Fibroblast of villous mesenchyme (primary cell): ENCODE measurements around the gene GRID2IP. TPM values are rescaled to one million over a fixed set of nuclear protein-coding genes. Genes with fewer than 3 reads are reported as not detected.

Experiments
- DNase-seq: peaks from one replicate; pipeline ENCODE4 v3.0.0-alpha.2; 2010; ENCODE audit warnings: low read depth
- H3K4me3 ChIP-seq: 2 replicates; pipeline ENCODE4 v1.5.1; 2011; ENCODE audit warnings: low read depth, mild to moderate bottlenecking, low read length
- CTCF ChIP-seq: IDR thresholded peaks from 2 replicates; pipeline ENCODE4 v1.5.1; 2012; ENCODE audit warnings: low read depth, mild to moderate bottlenecking, low read length; ENCODE audit not compliant: insufficient read depth
- total RNA-seq: library from RNA; depleted of rRNA; stranded (reverse); fragments of >200 nt; gene quantifications from 2 replicates; pipeline ENCODE4 v1.2.3, GENCODE V29; 2012

Gene GRID2IP
- total RNA-seq, 1 donor: not detected

GRCh38 chr7:6496842-6497636, 54.2 kb downstream of the GRID2IP start:
- DNase-seq: no peak
- no peak overlapping the region for H3K4me3 ChIP-seq
- no peak for TF ChIP-seq CTCF

- no peak for TF ChIP-seq CTCF
- no peak for DNase-seq
- H3K4me3 ChIP-seq: no peak overlapping the region
These were observed 55.5 kb downstream of the GRID2IP start for GRCh38 chr7:6495597-6496262.

- DNase-seq: no peak
- no peak overlapping the region for H3K4me3 ChIP-seq
- no peak for TF ChIP-seq CTCF
These were observed 56.9 kb downstream of the GRID2IP start for GRCh38 chr7:6494365-6494764.

- DNase-seq: no peak
These were observed 60.1 kb downstream of the GRID2IP start for GRCh38 chr7:6491194-6491593.

GRCh38 chr7:6489612-6490011, 61.6 kb downstream of the GRID2IP start:
- no peak for TF ChIP-seq CTCF
- H3K4me3 ChIP-seq: no peak overlapping the region
- DNase-seq: no peak

More at GRCh38 chr7:6491194-6491593, 60.1 kb downstream of the GRID2IP start:
- TF ChIP-seq CTCF: no peak
- H3K4me3 ChIP-seq: no peak overlapping the region

GRCh38 chr7:6487184-6487545, 64.1 kb downstream of the GRID2IP start:
- no peak overlapping the region for H3K4me3 ChIP-seq
- no peak for DNase-seq
- TF ChIP-seq CTCF: no peak
